Upper lobe of right lung (tissue), 1 donor: ENCODE measurements around the gene MST1R. TPM values are rescaled to one million over a fixed set of nuclear protein-coding genes. Genes with fewer than 3 reads are reported as not detected.
A peak's percentile ranks its signal among the peaks of the same experiment; 100 is the strongest.

Experiments
- ATAC-seq: fragments of 200-7000 bp; cut with Tn5 transposase; one replicate; pipeline ENCODE4 v1.9.1; 2020; ENCODE audit warnings: mild to moderate bottlenecking, moderate library complexity
- DNase-seq: peaks from one replicate; pipeline ENCODE4 v3.0.0-alpha.2; 2020
- H3K27ac ChIP-seq: fragments of 200-600 bp; one replicate; pipeline ENCODE4 v1.8.0; 2022
- H3K27me3 ChIP-seq: fragments of 200-600 bp; one replicate; pipeline ENCODE4 v1.8.0; 2022; ENCODE audit warnings: mild to moderate bottlenecking
- H3K36me3 ChIP-seq: fragments of 200-600 bp; one replicate; pipeline ENCODE4 v1.8.0; 2022
- H3K4me1 ChIP-seq: fragments of 200-600 bp; one replicate; pipeline ENCODE4 v1.8.0; 2022
- H3K4me3 ChIP-seq: fragments of 200-600 bp; one replicate; pipeline ENCODE4 v1.8.0; 2022; ENCODE audit warnings: mild to moderate bottlenecking
- H3K9me3 ChIP-seq: fragments of 200-600 bp; one replicate; pipeline ENCODE4 v1.8.0; 2022
- intact Hi-C: fragments of 100-400 bp; cut with DNase I; formaldehyde crosslinking; loops from one replicate; pipeline ENCODE4 v1.11.0; 2022
- total RNA-seq: library from RNA; stranded (reverse); fragmentation: NEBNext Ultra II Directional; extraction: Animal tissue kit (Norgen Biotek cat#: 25700); gene quantifications from one replicate; pipeline ENCODE4 v1.2.1, GENCODE V29; 2021
- TF ChIP-seq, protein P1 (sequence below): fragments of 200-600 bp; IDR thresholded peaks from one replicate; pipeline ENCODE4 v1.8.0; 2022; ENCODE audit warnings: antibody characterized with exemption
- donor health status: DM: no; HTN: yes; CAD: no; lungs with severe emphysema.

MST1R gene
- total RNA-seq, 1 donor from 2014 or later, result 46.2 TPM

DNA sequence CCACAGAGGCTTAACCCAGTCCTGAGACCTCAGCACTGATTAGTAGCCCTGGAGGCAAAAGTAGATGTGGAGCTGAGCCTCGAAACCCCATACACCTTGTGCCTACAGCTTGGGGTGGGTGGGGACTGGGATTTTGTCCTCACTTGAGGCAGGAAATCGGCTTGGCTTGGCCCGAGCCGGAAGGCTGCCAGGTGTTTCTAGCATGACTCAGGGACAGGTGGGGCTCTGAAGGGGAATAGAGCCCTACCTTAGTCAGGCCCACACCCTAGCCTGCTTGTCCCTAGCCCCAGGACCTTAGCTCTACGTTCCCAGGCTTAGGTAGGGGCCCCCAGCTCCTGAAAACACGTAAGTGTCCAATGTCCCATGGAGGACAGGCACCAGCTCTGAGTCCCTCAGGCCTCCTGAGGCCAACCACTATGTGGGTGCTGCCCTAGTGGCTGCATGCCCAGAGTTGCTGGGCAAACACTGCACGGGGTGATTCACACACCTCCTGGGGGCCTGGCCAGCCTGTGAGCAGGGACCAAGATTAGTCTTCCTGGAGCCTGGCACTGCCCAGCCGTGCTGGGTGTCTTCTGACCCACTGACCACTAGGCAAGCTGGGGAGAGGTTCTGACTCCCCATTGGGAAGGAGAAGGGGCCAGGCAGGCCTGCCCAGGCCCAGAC is 3.1 kb downstream of the MST1R start:
- ATAC-seq, result peak; percentile 78
- peak; percentile 91 for DNase-seq
- intact Hi-C loops, result no loop called here

DNA sequence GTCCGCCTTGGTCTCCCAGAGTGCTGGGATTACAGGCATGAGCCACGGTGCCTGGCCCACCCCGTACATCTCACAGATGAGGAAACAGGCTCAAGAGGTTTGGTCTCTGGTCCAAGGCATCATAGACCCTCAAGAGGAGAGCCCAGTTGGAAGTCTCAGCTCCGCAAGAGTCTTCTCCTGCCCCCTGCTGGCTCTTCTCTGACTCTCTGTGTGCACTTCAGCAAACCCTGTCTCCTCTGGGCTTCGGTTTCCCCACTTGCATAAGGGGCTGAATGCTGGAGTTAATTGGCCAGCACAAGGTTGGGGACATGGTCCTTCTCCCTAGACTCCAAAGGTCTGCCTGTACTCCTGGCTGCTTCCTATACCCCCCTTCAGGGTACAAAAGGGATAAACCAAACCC is 3.9 kb downstream of the MST1R start:
- intact Hi-C loops, result no loop called here

More for the DNA sequence above, 3.1 kb downstream of the MST1R start:
- Histone ChIP-seq H3K27me3 (no peaks in the 10 kb centered on the region), H3K4me1 (peaks cover 35% of the 10 kb centered on the region), H3K9me3 (no peaks in the 10 kb centered on the region), H3K27ac (peak overlapping the region; percentile 76), H3K4me3 (no peak overlapping the region), H3K36me3 (peaks cover 8% of the 10 kb centered on the region)
- TF ChIP-seq, protein P1, sequence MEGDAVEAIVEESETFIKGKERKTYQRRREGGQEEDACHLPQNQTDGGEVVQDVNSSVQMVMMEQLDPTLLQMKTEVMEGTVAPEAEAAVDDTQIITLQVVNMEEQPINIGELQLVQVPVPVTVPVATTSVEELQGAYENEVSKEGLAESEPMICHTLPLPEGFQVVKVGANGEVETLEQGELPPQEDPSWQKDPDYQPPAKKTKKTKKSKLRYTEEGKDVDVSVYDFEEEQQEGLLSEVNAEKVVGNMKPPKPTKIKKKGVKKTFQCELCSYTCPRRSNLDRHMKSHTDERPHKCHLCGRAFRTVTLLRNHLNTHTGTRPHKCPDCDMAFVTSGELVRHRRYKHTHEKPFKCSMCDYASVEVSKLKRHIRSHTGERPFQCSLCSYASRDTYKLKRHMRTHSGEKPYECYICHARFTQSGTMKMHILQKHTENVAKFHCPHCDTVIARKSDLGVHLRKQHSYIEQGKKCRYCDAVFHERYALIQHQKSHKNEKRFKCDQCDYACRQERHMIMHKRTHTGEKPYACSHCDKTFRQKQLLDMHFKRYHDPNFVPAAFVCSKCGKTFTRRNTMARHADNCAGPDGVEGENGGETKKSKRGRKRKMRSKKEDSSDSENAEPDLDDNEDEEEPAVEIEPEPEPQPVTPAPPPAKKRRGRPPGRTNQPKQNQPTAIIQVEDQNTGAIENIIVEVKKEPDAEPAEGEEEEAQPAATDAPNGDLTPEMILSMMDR, result no peak

DNA sequence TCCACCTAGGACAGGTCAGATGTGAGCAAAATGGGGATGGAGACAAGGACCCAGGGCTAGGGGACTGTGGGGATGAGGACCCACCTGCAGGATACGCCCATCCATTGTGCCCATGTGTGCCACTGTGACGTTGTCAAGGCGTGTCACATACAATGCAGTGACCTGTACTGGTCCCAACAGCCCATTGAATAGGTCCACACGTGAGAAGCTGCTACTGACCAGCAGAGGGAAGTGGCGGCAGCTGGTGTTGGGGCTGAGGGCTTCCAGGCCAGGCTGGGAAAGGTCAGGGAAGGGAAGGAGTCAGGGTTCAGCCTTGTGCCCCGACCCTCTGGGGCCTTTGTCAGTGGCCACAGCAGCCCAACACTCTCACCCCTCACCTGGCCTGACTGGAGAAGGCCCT is 4.7 kb downstream of the MST1R start:
- H3K9me3 ChIP-seq, result no peaks in the 10 kb centered on the region
- DNase-seq, result no peak
- intact Hi-C loops, result no loop called here
- TF ChIP-seq, protein P1, result no peak
- no peak for ATAC-seq
- H3K27me3 ChIP-seq, result no peaks in the 10 kb centered on the region
- H3K4me3 ChIP-seq, result no peak overlapping the region
- H3K4me1 ChIP-seq, result peaks cover 29% of the 10 kb centered on the region
- H3K36me3 ChIP-seq, result peaks cover 13% of the 10 kb centered on the region
- H3K27ac ChIP-seq, result no peak overlapping the region

More for the DNA sequence above, 3.9 kb downstream of the MST1R start:
- Histone ChIP-seq H3K4me1 (peaks cover 32% of the 10 kb centered on the region), H3K9me3 (no peaks in the 10 kb centered on the region), H3K27me3 (no peaks in the 10 kb centered on the region), H3K4me3 (no peak overlapping the region), H3K27ac (peak overlapping the region; percentile 76), H3K36me3 (peaks cover 13% of the 10 kb centered on the region)
- no peak for DNase-seq
- TF ChIP-seq, protein P1, result peak; percentile 9
- ATAC-seq, result no peak

DNA sequence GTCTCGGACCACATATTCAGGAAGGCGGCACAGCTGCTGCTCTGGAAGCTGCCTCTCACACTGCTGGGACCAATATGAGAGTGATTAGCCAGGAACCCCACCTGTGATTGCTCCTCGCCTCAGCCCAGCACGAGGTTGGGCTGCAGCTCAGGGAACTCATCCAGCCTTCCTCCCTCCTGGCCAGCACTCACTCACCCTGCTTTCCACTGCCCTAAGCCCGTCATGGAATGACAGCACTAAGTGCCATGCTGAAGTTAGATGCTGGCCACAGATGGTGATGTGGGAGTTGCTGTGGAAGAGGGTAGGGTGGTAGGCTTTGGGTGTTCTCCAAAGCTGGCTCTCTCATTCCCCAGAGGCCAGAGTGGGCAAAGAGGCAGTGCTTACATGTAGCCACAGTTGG is 7.3 kb downstream of the MST1R start:
- peaks cover 14% of the 10 kb centered on the region for H3K4me1 ChIP-seq
- intact Hi-C loops, result no loop called here
- no peak overlapping the region for H3K27ac ChIP-seq
- TF ChIP-seq, protein P1, result no peak
- H3K27me3 ChIP-seq, result no peaks in the 10 kb centered on the region
- DNase-seq (no peak), ATAC-seq (no peak)
- H3K4me3 ChIP-seq, result no peak overlapping the region
- H3K36me3 ChIP-seq, result peaks cover 13% of the 10 kb centered on the region
- no peaks in the 10 kb centered on the region for H3K9me3 ChIP-seq

DNA sequence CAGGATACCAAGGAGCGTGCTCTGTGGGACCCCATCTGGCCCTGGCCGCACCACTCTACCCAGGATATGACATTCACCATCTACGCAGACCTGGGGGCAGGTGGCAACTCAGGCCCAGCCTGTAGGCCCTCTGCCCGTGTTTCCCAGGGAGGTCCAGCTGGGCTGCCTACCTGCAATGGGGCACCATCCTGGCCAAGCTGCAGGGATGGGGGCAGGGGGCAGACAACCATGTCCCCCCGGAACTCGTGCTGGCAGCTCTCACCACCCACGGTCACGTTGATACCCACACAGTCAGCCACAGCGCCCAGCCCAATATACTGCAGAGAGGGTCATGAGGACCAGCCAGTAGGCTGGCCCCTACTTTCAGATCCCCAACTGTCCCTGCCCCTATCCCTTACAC is 7.9 kb downstream of the MST1R start:
- peaks cover 8% of the 10 kb centered on the region for H3K4me1 ChIP-seq
- H3K27me3 ChIP-seq, result no peaks in the 10 kb centered on the region
- peaks cover 13% of the 10 kb centered on the region for H3K36me3 ChIP-seq
- no peak for DNase-seq
- intact Hi-C loops, result no loop called here
- no peak overlapping the region for H3K4me3 ChIP-seq
- no peaks in the 10 kb centered on the region for H3K9me3 ChIP-seq
- no peak for ATAC-seq
- TF ChIP-seq, protein P1, result no peak
- no peak overlapping the region for H3K27ac ChIP-seq
